DMS153 (cell line): Measurements from ENCODE around the gene TAC4.

Experiments used
- DNase-seq: peaks from one replicate; lab custom pipeline; 2025; lab: John Stamatoyannopoulos, UW

The TAC4 gene

DNA sequence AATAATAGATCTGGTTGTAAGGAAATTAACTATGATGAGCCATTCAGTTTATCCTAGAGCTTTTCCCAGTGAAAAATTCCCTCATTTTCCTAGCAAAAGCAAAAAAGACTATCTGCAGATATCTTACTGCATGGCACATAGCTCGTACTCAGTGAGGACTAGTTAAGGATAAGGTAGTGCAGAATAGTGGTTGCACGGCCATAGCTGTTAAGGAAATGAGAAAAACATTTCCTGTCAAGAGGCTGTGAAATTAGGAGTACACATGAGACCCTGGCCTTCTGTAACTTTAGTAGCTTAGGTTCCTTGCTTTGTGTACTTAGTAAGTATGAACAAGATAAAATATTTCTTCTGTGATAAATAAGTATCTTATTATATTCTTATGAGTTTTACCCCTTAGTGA, 49.1 kb downstream of the TAC4 start:
- no peak for DNase-seq

DNA sequence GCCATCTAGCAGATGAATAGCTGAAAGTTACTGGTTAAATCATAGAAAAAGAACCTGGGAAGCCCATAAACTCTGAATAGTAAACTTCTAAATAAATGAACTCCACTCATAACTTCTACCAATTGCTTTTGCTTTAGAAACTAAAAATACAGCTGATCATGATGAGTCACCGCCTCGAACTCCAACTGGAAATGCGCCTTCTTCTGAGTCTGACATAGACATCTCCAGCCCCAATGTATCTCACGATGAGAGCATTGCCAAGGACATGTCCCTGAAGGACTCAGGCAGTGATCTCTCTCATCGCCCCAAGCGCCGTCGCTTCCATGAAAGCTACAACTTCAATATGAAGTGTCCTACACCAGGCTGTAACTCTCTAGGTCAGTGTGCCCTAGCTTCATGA, 49.7 kb downstream of the TAC4 start:
- DNase-seq, result no peak

DNA sequence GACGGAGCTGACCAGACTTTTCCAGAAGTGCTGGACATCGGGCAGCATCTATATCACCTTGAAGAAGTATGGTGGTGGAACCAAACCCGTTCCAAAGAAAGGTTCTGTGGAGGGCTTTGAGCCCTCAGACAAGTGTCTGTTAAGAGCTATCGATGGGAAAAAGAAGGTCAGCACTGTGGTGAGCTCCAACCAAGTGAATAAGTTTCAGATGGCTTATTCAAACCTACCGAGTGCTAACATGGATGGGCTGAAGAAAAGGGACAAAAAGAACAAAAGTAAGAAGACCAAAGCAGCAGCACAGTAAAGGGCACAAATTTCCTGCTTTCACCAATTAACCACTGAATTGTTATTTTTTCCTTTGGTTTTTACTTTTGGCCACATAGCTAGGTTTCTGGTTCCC, 52.5 kb downstream of the TAC4 start:
- no peak for DNase-seq

GRCh38 chr17:49793309-49793708, 54.6 kb downstream of the TAC4 start:
- no peak for DNase-seq

DNA sequence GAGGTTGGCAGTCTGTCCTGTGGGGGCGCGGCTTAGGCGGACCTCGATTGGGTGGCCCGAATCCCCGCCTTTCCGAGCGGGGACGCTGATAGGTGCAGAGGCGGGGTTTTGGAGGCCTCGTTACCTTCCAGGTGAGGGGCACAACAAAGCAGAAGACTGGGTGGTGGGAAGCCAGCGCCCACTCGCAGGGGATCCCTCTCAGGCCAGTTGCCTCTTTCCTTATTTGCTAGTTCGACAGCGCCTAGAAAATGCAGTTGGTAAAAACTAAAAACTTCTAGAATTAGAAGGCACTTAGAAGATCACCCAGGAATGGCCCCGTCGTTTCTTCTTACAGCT, 58.7 kb downstream of the TAC4 start:
- DNase-seq, result no peak

DNA sequence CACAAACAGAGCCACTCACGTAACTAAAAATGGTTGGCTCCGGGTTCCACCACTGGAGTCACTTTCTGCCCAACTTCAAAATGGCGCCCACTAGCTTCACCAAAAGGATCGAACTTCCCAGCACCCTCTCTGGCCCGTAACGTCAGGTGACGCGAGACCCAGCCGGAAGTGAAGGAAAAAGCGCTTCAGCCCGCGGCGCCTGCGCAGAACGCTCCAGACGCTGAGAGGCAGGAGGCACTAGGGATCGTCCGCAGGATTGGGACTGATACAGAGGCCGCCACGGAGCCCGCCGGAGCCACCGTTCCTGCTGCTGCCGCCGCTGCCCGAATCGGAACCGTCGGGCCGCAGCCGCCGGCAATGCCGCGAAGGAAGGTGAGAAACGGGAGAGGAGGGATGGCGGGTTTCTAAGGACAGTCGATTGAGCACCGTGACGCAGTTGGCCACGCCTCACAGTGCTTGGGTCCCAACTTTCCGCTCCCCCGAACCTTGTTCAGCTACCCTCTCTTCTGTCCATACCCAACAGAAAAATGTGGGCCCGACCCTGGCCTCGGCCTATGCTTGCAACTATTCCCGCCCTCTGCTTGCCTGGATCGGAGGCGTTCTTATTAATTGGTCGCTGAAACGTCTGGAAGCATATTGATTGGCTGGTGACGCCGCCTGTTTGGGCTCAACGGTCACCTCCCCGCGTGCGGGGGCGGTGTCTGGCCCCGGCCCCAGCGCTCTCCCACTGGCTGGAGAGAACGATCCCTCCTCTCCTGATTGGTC, 59.2 kb downstream of the TAC4 start, which contains the start of gene KAT7:
Gene KAT7, plus strand, starts transcription at position 204 of the 765 bp plus-strand sequence. Its CDS starts 154 bp downstream, at position 358.
- peak; percentile 99 for DNase-seq
